ENCODE results near the gene KMT2D.

KMT2D gene

GRCh38 chr12:49060237-49061156, at the start of gene KMT2D:
Gene KMT2D, minus strand, starts transcription at chr12:49060794. Its CDS starts 5,470 bp downstream, at chr12:49055324.
- in situ Hi-C loops (cut with MboI; ENCODE audit: low sequenced_read_pairs): loop anchor here (25.0 kb wide), 1 partner anchor 177 kb away; no protein-coding TSS in a partner anchor

DNA sequence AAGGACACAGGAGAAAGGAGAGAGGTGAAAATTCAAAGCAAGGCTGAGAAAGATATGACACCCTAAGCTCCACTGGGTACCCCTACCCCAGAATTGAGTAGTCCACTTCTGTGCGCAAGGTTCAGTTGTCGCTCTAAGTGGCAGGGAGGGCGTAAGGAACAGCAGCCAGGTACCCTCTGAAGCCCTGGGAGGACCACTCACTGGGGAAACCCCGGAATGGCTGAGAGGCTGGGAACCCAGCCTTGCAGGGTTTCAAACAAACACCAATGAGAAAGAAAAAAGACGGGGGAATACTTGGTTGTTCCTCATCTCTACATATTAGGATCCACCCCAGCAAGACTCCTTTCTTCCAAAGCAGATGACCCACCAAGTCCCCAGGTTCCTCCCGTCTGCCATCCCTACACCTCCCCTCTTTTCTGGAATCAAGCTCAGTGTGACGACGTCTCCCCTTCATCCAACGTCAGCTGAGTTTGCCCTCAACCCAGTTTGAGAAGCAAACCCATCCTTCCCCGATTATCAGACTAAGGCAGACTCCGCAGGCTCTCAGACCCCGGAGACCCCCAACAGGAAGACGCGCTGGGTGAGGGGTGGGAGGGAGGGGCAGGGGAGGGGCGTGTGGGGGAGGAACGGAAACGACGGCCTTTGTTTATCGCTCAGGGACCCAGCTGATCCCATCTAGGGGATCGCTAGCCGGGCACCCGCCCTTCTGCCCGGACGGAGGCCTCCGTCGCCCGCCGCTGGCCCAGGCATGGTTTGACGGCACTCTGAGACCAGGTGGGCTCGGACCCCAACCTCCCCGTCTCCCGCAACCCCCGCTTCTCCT, 49.3 kb upstream of the KMT2D start:
- in situ Hi-C loops (cut with MboI; ENCODE audit: low sequenced_read_pairs): no loop called here

GRCh38 chr12:49108958-49109404, 48.4 kb upstream of the KMT2D start:
- in situ Hi-C loops (cut with MboI; ENCODE audit: low sequenced_read_pairs): no loop called here

GRCh38 chr12:49105504-49106084, 45.0 kb upstream of the KMT2D start:
- in situ Hi-C loops (cut with MboI; ENCODE audit: low sequenced_read_pairs): no loop called here

- in situ Hi-C loops (cut with MboI; ENCODE audit: low sequenced_read_pairs): no loop called here
These were observed 44.2 kb upstream of the KMT2D start for GRCh38 chr12:49104822-49105221.

- in situ Hi-C loops (cut with MboI; ENCODE audit: low sequenced_read_pairs): no loop called here
These were observed 39.8 kb upstream of the KMT2D start for GRCh38 chr12:49100380-49100779.

- in situ Hi-C loops (cut with MboI; ENCODE audit: low sequenced_read_pairs): no loop called here
These were observed 38.1 kb upstream of the KMT2D start for GRCh38 chr12:49098703-49099102.

DNA sequence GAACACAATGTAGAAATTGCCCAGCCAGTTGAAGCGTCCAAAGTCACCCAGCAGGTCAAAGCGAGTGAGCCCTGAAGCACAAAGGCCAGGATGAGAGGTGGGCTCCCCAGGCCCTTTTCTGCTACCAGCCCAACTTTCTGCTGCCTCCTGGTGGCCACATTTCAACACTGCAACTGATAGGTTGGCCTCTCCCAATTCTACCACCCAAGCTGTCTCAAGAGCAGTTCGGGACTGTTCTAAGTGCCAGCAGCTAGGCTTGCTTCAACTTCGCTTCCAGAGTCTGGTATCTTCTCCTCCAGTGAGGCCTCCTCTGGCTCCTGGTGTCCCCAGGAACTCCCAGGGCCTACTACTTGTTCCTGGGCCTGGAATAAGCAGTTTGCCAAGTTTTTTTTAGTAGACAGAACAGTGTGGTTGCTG, 37.4 kb upstream of the KMT2D start:
- in situ Hi-C loops (cut with MboI; ENCODE audit: low sequenced_read_pairs): no loop called here

DNA sequence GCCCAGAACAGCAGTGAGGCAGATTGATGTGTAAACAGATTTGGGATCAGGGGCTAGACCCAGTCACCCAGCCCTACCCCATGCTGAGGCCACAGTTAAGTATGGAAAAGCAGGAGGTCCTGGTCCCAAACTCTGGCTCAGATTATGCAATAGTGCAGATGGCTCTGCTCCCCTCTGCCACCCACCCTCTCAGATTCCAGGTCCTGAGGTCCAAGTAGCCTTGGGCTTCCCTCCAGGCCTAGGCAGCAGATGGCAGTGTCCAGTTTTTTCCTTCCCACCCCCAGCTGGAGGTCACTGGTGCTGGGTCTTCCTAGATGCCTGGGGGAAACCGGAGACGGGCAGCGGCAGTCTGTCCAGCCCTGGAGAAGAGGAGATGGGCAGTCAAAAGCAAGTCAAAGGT, 36.8 kb upstream of the KMT2D start:
- in situ Hi-C loops (cut with MboI; ENCODE audit: low sequenced_read_pairs): no loop called here

GRCh38 chr12:49094975-49095365, 34.4 kb upstream of the KMT2D start:
- in situ Hi-C loops (cut with MboI; ENCODE audit: low sequenced_read_pairs): no loop called here

DNA sequence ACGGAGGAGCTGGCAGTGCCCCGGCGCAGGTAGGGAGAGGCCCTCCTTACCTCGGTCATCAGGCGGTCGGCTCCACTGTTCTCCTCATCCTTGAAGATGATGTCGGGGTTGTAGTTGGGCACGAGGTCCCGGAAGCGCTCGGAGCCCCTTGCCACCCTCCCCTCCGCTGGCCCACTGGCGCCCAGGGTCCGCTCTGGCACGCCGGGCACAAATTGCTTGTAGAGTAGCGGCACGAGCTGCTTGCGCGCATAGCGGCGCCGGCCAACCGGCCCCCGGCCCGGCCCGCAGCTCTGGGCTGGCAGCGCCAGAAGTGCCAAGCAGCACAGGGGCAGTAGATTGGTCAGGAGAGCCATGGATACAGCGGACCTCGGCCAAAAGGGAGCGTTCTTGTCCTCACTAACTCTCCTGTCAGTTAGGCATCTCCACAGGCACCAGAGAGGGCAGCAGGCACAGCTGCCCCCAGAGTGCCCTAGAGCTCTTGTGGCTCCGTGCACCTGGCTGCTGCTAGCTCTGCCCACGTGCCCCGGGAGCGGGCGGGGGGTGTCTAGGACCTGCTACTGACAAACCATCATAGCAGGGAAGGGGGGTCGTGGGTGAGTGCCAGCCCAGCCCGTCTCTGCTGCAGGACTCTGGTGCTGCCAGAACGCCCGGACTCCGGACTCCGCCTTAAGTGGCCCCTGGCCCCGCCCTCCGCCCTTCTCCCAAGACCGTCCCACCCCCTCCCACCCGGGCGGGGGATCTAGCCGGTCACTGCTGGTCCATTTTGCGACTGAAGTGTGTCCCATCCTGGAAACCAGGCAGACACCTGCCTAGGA, 33.8 kb upstream of the KMT2D start, which contains the start of gene DHH:
TSS of gene DHH (minus strand) at position 642 of the 815 bp plus-strand sequence. CDS start at position 353, 289 bp downstream.
- in situ Hi-C loops (cut with MboI; ENCODE audit: low sequenced_read_pairs): no loop called here

GRCh38 chr12:49093792-49094159, 33.2 kb upstream of the KMT2D start:
- in situ Hi-C loops (cut with MboI; ENCODE audit: low sequenced_read_pairs): no loop called here

- in situ Hi-C loops (cut with MboI; ENCODE audit: low sequenced_read_pairs): no loop called here
These were observed 32.3 kb upstream of the KMT2D start for GRCh38 chr12:49092816-49093406.

- in situ Hi-C loops (cut with MboI; ENCODE audit: low sequenced_read_pairs): no loop called here
These were observed 31.7 kb upstream of the KMT2D start for GRCh38 chr12:49092086-49092815.

DNA sequence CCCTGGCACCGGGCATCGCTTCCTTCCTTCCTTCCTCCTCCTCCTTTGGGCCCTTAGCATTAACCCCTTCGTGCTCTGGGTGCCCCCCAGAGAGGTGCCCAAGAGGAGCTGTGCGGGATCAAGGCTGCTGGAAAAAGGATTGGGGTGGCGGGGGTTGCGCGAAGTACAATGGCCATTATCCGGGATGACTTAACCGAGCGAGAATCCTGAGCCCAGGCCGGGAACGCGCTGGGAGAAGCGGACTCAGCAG, 31.2 kb upstream of the KMT2D start:
- in situ Hi-C loops (cut with MboI; ENCODE audit: low sequenced_read_pairs): no loop called here

DNA sequence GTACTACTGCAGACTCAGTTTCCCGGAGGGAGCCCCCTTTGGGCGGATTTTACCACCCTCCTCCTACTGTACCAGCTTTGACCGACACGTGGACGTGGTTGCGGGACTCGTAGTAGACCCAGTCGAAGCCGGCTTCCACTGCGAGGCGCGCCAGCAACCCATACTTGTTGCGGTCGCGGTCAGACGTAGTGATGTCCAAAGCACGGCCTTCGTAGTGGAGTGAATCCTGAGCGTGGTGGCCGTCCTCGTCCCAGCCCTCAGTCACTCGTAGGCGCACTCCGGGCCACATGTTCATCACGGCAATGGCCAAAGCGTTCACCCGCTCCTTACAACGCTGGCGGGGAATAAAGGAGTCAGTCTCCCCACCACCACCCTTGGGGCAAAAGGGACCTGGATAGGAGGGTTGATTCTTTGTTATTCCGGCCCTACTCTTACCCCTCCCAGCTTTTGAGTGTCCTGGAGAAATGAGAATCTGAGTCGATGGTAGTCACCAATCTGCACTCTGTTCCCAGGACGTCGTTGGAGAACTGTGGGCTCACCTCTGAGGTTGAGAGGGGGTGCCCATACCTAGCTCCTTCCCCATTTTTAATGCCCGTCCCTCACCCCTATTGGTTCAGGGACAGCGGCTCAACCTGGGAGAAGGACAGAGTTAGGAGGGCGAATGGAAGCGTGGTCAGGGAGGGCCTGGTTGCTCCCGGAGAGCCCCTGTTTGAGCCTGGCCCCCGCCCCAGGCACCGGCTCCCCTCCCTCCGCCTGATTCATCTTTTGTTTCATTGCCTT, 30.7 kb upstream of the KMT2D start:
- in situ Hi-C loops (cut with MboI; ENCODE audit: low sequenced_read_pairs): no loop called here

DNA sequence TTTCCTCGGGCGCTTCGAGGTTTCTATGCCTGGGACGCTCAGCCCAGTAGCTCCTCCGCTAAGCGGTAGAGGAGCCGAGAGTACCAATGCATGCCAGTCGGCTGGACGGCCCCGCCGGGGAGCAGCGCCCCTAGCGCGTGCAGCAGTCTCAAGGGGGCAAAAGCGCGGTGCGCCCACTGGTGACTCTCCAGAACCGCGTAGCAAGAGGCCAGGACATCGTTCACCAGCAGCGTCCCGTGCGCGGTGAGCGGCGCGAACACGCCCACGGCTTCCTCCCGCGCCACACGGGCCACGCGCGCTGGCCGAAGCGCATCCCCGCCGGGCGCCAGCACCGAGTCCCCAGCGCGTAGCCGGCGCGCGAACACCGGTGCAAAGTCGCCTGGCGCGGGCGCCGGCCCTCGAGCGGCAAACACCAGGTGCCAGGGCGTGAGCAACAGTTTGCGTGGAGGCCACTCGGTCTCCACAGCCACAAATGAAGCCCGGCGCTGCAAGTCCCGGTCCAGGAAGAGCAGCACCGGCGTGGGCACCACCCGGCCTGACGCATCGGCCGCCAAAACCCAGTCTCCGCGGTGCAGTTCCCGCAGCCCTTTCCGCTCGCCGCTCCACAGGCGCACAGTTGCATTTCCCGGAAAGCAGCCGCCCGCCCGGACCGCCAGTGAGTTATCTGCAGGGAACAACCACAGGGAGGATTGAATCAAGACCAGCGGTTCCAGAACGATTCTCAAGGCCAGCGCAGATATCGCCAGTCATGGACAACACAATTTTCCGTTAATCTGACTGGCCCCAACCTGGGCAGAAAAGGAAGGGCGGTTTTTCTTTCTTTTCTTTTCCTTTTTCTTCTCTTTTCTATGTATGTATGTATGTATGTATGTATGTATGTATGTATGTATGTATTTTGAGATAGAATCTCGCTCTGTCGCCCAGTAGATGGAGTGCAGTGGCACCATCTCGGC, 29.5 kb upstream of the KMT2D start:
- in situ Hi-C loops (cut with MboI; ENCODE audit: low sequenced_read_pairs): no loop called here

DNA sequence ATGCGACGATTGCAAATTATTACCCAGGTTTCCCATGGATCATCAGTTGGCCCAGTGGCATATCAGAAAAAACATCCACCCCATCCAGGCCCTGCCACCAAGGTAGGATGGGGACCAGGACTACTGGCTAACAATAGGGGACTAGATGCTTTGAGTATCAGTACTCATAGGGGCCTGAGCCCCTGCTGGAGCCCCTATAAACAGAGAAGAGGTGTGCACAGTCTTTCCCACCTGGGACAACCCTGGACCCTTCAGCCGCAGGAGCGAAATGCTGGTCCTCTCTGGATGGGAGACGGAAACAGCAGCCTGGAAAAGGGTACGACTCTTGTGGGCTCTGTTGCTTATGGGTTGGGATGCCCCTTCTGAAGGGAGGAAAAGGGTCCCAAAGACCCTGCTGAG, 28.3 kb upstream of the KMT2D start:
- in situ Hi-C loops (cut with MboI; ENCODE audit: low sequenced_read_pairs): no loop called here

Measured in HL-60/S4 treated with phorbol 12-myristate 13-acetate at 8.2 ng/mL for 4 days and 3 days (cell line).